Tibial artery (tissue), 4 donors: Measurements from ENCODE around the gene EFNA5.

ENCODE experiments used
- DNase-seq, 2 donors: peaks; one replicate each; pipeline ENCODE4 v3.0.0-alpha.2; 2019
- H3K27ac ChIP-seq, 2 donors: fragments of 200-600 bp; sonication (generic) in 1 of 2; 1 replicate in 1 of 2; 2 replicates in 1 of 2; pipeline ENCODE4 v1.5.1; 2018 to 2019; ENCODE audit warnings: mild to moderate bottlenecking in 1 of 2
- H3K27me3 ChIP-seq, 2 donors: fragments of 200-600 bp; sonication (generic) in 1 of 2; one replicate each; pipeline versions ENCODE4 v1.5.1 to v1.6.0; 2016 to 2019
- H3K36me3 ChIP-seq, 3 donors: fragments of 200-600 bp; sonication (generic) in 2 of 3; one replicate each; pipeline ENCODE4 v1.5.1; 2016 to 2019; ENCODE audit warnings: mild to moderate bottlenecking in 2 of 3
- H3K4me1 ChIP-seq, 4 donors: fragments of 200-600 bp; sonication (generic) in 2 of 4; 1 replicate in 3 of 4; 2 replicates in 1 of 4; pipeline ENCODE4 v1.5.1; 2016 to 2019
- H3K4me3 ChIP-seq, 2 donors: fragments of 200-600 bp; sonication (generic) in 1 of 2; 1 replicate in 1 of 2; 2 replicates in 1 of 2; pipeline ENCODE4 v1.5.1; 2018 to 2019; ENCODE audit warnings: mild to moderate bottlenecking in 2 of 2
- H3K9me3 ChIP-seq, 3 donors: fragments of 200-600 bp; sonication (generic) in 1 of 3; one replicate each; pipeline ENCODE4 v1.5.1; 2016 to 2019
- intact Hi-C: fragments of 100-400 bp; cut with DNase I; formaldehyde crosslinking; loops from one replicate; pipeline ENCODE4 v1.15.0; 2023; ENCODE audit warnings: low total_unique reads
- TF ChIP-seq, protein P1 (sequence below), 2 experiments: fragments of 200-600 bp in 1 of 2; fragments of 450-650 bp in 1 of 2; IDR thresholded peaks; one replicate each; pipeline ENCODE4 v1.5.1; 2017 to 2019; ENCODE audit warnings: antibody characterized with exemption in 2 of 2, mild to moderate bottlenecking in 1 of 2, moderate library complexity in 1 of 2

EFNA5 gene

DNA sequence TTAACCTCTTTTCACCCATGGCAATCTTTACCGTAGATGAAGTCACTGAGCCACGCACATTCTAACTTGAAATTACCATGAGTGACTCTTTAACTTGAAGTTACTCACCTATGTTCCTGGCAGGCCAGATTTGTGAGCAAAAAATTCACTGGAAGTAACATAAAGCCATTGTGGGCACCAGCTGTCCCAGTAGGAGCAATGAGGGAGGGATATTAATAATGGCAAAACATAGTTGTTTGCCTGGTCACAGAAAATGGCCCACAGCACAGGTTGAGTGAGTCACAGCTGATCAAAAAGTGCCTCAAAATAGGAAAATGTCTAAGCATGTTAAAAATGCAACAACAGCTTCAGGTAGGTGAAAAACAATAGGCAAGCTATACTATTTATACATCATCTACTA, 146.6 kb downstream of the EFNA5 start:
- peaks cover 0 to 27% (median 5%) of the 10 kb centered on the region in 4 donors for H3K4me1 ChIP-seq
- no peaks in the 10 kb centered on the region for H3K9me3 ChIP-seq
- intact Hi-C loops: no loop called here
- H3K36me3 ChIP-seq: no peaks in the 10 kb centered on the region
- no peak overlapping the region for H3K27ac ChIP-seq
- TF ChIP-seq, protein P1, sequence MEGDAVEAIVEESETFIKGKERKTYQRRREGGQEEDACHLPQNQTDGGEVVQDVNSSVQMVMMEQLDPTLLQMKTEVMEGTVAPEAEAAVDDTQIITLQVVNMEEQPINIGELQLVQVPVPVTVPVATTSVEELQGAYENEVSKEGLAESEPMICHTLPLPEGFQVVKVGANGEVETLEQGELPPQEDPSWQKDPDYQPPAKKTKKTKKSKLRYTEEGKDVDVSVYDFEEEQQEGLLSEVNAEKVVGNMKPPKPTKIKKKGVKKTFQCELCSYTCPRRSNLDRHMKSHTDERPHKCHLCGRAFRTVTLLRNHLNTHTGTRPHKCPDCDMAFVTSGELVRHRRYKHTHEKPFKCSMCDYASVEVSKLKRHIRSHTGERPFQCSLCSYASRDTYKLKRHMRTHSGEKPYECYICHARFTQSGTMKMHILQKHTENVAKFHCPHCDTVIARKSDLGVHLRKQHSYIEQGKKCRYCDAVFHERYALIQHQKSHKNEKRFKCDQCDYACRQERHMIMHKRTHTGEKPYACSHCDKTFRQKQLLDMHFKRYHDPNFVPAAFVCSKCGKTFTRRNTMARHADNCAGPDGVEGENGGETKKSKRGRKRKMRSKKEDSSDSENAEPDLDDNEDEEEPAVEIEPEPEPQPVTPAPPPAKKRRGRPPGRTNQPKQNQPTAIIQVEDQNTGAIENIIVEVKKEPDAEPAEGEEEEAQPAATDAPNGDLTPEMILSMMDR (IDR thresholded peaks at IDR 0.05): no peak
- no peak overlapping the region for H3K4me3 ChIP-seq
- H3K27me3 ChIP-seq: no peaks in the 10 kb centered on the region
- DNase-seq: no peak

DNA sequence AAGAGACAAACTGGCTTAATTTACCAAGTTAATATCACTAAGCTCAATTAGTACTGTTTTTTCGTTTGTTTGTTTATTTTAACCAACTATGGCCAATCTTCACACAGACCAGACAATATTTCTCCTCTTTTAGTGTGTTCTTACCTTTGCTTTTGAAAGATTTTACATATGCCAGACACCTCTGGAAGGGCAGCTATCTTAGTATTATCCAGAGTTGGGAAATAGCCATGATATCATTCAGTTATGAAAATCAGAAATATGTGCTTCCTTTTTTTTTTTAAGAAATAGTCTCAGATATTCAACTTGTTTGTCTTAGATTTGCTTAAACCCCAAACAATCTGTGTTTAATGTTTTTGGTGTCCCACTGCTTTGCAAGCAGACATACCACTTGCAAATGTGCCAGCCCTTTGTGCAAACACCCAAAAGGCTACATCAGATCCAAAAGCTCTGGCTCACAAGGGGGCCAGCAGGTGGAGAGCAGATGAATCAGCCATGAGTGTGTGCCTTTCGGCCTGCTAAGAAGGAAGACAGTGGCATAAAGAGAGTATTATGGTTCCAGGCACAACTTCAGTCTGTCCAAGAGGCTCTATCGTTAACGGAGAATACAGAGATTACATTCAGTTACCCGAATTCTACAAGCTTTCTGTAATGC, 147.6 kb downstream of the EFNA5 start:
- DNase-seq: no peak
- Histone ChIP-seq H3K9me3 (no peaks in the 10 kb centered on the region), H3K27ac (no peak overlapping the region), H3K4me3 (no peak overlapping the region), H3K36me3 (no peaks in the 10 kb centered on the region), H3K27me3 (no peaks in the 10 kb centered on the region), H3K4me1 (peaks cover 0 to 27% (median 5%) of the 10 kb centered on the region in 4 donors)
- TF ChIP-seq, protein P1 (IDR thresholded peaks at IDR 0.05): no peak
- intact Hi-C loops: no loop called here

DNA sequence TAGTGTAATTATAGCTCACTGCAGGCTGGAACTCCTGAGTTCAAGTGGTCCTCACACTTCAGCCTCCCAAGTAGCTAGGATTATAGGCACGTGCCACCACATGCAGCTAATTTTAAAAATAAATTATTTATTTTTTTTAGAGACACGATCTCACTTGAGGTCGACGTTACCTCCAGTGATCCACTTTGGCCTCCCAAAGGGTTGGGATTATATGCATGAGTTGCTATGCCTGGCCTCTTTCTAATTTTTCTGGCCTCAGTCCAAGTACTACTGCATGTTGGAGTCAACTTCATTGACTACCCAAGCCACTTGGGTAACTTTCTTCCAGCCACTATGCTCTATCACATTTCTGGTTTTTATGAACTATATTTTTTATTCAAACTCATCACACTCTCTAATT, 148.3 kb downstream of the EFNA5 start:
- intact Hi-C loops: no loop called here
- TF ChIP-seq, protein P1 (IDR thresholded peaks at IDR 0.05): no peak
- Histone ChIP-seq H3K4me1 (peaks cover 0 to 20% (median 3%) of the 10 kb centered on the region in 4 donors), H3K9me3 (no peaks in the 10 kb centered on the region), H3K27ac (no peak overlapping the region), H3K36me3 (no peaks in the 10 kb centered on the region), H3K27me3 (no peaks in the 10 kb centered on the region), H3K4me3 (no peak overlapping the region)
- no peak for DNase-seq

GRCh38 chr5:107519900-107520354, 150.8 kb downstream of the EFNA5 start:
- H3K9me3 ChIP-seq: no peaks in the 10 kb centered on the region
- no peaks in the 10 kb centered on the region for H3K4me1 ChIP-seq
- H3K27me3 ChIP-seq: no peaks in the 10 kb centered on the region
- H3K36me3 ChIP-seq: no peaks in the 10 kb centered on the region
- no peak overlapping the region for H3K27ac ChIP-seq
- no peak for DNase-seq
- no peak overlapping the region for H3K4me3 ChIP-seq
- TF ChIP-seq, protein P1 (IDR thresholded peaks at IDR 0.05): no peak
- intact Hi-C loops: no loop called here

GRCh38 chr5:107518616-107519015, 152.1 kb downstream of the EFNA5 start:
- no peaks in the 10 kb centered on the region for H3K4me1 ChIP-seq
- TF ChIP-seq, protein P1 (IDR thresholded peaks at IDR 0.05): no peak
- no peak overlapping the region for H3K27ac ChIP-seq
- H3K9me3 ChIP-seq: no peaks in the 10 kb centered on the region
- intact Hi-C loops: no loop called here
- H3K4me3 ChIP-seq: no peak overlapping the region
- no peaks in the 10 kb centered on the region for H3K36me3 ChIP-seq
- DNase-seq: no peak
- no peaks in the 10 kb centered on the region for H3K27me3 ChIP-seq
